Germinal center (tissue), 1 donor: ENCODE measurements around the gene UBR4.

Experiments used
- DNase-seq: peaks from one replicate; pipeline ENCODE4 v3.0.0; 2012; ENCODE audit warnings: mixed read lengths, low spot score

UBR4 gene

DNA sequence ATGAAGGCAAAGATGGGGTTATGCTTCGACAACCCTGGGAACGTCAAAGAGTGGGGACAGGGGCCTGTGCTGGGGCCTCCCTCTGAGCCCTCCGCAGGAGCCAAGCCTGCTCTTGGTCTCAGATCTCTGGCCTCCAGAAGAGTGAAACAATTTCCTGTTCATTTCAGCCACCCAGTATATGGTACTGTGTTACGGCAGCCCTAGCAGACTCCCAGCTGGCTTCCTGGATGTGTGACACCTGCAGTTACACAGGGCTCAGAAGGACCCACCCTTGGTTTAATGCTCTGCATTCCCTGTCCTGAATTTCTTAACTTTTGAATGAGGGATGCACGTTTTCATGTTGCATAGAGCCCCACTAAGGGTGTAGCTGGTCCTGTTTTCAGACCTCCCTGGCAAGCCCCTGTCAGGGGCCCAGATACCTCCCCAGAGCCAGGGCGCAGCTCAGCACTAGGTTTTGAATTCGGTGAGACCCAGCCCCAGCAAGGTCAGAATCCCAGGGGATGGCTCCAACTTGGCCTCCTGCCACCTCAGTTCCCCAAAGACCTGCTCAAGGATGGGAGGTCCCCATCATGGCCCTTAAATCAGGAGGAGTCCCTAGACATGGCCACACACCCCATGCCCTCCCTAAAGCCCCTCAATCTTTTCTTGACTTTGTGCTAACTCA, 174.6 kb downstream of the UBR4 start:
- no peak for DNase-seq

DNA sequence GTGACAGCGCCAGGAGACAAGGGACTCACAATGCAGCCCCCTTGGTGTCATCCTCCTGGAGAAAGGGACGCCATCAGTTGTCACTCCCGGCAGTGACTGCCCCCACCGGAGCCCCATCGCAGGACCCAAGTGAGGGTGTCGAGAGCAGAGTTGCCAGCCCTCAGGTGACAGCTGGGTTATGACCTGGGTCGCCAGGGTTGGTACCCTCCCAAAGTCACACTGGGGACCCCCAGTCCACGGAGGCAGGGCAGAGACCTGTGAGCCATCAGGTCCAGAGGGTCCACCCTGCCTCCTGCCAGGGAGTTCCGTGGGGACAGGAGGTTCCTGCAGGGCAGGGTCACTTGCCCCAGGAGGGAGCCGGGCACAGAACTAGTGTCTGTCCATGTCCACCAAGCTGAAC, 175.3 kb downstream of the UBR4 start:
- no peak for DNase-seq

DNA sequence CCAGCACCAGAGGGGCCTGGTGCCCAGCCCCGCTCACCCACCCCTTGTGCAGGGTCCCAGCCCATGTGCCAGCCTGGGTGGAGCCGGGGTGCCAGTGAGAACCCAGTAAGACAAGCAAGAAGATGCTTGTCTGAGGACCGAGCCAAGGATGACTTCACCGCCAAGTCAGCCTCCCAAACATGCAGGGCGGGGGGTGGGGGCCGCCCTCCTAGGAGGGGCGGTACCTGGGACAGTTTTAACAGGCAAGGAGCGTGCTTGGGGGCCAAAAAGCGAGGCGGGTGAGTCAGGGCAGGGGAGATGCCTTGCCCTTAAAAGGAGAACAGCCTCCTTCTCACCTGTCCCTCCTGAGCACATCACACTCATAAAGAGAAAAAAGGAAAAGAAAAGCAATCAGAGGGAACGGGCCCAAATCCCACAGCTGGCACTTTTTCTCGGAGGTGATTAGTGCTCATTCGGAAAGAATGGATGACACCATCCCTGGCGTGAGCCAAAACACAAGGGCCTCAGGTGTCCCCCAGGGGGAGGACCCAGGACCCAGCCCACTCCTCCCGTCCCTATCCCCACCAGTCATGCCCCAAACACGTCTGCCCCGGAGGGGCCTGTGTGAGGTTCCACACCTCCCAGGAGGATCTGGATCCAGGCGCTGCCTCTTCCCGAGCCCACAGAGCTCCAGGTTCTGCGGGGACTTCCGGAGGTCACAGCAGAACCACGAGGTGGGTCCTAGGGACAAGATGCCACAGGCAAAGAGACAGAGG, 176.0 kb downstream of the UBR4 start:
- DNase-seq, result no peak

DNA sequence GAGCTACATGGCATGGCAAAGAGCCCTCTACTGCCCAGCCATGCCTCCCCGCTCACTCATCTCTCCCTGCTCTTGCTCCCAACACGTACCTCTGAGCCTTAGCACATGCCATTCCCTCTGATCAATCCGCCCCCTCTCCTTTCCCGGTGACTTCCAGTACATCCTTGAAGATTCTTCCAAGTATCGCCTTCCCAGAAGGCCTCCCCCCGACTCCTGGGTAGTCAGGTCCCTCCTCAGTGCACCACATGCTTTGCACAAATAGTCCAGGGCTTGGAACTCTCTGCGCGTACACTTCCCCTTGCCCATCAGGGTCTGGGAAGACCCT, 176.6 kb downstream of the UBR4 start:
- no peak for DNase-seq

DNA sequence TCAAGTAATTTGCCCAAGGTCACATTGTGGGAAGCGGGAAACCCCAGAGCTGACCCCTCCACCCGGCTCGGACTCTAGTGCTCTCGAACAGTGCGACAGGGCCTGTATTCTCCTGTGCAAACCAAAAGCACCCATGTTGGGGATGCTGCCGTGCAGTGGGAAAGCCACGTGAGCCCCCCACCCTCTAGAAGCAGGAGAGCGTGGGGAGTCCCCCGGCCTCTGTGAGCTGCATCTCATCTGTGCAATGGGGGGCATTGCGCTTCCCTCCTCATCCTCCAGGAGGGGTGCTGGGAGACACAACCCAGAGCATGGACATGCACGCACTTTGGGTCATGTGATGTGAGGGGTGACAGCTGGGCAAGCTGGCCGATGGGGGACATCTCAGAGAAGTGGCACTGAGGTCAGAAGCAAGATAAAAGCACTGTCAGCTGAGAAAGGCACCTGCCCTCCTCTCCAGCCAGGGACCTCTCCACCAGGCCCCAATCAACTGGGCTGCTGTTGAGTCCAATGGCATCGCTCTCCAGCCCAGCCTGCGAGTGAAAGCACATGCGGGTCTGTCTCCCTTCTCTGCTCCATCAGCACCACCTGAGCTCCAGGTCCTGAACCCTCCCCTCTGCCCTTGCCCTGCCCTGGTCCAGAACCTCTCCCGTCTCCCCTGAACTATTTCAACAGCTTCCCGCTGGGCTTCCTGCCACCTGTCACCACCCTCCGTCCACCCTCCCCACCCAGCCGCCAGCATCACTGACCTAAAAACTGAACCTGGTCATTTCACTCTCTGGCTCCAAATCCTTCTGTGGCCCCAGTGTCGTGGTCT, 177.2 kb downstream of the UBR4 start:
- no peak for DNase-seq

DNA sequence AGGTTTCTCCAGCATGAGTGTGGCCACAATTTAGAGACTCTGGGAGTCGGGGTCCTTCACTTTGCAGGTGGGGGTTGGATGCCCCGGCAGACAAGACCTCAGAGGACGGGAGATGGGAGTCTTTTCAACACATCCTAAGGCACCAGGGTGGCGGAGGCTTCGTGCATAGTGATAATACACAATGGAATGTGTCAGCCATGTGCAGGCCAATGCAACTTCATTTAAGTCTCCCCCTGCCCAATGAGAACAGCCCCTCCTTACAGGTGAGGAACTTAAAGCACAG, 177.7 kb downstream of the UBR4 start:
- DNase-seq, result no peak

DNA sequence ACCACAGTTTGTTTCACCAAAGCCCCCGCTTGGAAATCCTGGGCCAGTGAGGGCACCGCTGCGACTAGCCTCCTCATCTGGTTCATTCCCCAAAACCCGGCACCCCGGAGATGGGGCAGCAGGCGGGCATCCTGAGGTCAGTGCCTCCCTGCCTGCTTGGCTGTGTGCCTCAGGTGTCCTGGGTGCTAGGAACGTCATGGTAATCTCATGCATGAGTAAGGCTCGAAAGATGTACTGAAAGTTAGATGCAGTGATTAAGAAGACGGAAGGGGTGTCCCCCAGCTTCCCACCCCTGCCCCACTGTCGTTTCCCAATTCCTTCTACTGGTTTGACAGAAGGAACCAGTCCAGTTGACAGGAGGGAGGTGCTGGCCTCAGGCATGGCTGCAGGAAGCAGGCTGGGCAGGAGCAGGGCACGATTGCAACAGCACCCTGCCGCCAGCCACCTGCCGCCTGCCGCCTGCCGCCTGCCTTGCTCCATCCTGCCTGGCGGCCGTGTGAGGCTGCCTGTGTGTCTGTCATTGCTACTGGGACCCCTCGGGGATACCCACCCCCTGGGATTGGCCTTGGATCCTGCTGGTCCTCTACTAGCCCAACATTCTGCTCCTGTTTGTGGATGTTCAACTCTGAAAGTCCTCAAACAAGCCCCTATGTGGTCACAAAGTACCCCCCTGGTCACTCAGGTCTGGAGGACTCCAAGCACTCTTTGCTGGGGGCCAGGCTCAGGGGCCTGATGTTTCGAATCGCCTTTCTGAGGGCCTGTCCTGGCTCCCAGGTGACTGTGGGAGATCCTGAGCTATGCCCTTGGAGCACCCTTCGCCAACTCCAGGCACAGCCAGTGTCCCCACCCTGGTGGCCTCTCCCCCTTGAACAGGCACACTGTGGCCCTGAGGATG, 180.6 kb downstream of the UBR4 start:
- no peak for DNase-seq

DNA sequence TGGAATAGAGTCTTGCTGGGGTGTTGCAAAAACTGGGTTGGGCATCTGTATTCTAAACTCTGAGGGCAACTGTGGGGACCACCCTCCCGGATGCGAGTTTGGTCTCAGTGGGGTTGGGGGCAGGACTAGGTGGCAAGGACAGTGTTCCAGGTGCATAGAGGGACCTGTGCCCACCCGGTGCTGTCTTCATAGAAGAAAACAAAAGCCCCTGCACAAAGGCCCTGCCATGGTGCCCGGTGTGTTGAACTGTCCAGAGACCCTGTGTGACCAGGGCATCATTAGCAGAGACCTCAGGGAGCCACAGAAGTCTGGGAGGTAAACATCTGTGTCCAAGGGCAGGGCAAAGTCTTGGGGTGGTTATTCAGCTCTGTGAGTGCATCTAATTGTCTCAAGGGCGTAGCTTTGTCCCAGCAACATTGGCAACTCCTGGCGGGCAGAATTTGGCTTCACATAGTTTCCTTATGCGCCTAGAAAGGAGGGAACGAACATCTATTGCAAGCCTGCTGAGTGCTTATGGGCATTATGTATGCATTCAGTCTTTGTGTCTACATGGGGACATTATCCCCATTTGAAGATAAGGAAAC, 181.4 kb downstream of the UBR4 start:
- DNase-seq, result no peak

DNA sequence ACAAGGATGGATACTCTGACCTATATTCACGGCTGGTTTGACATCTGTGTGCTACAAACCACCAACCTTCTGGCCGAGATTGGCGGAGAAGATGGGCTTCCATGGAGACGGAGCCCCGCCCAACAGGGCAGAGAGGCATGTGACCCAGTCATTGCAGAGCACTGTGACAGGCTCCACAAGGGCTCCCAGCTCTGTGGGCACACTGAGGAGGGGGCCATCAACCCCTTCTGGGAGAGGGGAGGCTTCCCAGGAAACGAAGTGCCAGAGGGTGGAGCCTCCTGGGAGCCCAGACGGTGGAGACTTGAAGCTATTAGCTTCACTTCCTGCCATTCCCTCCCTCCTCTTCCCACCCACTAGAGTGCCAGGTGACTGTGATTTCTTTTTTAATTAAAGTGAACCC, 182.0 kb downstream of the UBR4 start:
- DNase-seq, result no peak
